Hematopoietic multipotent progenitor cell treated with erythropoietin and hydrocortisone succinate and interleukin-3 and kit ligand, for 4 days (in vitro differentiated cells): ENCODE results near the gene PAPOLG.

ENCODE experiments used
- DNase-seq: peaks from one replicate; pipeline ENCODE4 v3.0.0-alpha.2; 2015

Gene PAPOLG

GRCh38 chr2:60756097-60757087 is at the start of gene PAPOLG:
PAPOLG (plus strand) TSS chr2:60756268; CDS start chr2:60756479, 211 bp downstream.
- peak; percentile 99 for DNase-seq

DNA sequence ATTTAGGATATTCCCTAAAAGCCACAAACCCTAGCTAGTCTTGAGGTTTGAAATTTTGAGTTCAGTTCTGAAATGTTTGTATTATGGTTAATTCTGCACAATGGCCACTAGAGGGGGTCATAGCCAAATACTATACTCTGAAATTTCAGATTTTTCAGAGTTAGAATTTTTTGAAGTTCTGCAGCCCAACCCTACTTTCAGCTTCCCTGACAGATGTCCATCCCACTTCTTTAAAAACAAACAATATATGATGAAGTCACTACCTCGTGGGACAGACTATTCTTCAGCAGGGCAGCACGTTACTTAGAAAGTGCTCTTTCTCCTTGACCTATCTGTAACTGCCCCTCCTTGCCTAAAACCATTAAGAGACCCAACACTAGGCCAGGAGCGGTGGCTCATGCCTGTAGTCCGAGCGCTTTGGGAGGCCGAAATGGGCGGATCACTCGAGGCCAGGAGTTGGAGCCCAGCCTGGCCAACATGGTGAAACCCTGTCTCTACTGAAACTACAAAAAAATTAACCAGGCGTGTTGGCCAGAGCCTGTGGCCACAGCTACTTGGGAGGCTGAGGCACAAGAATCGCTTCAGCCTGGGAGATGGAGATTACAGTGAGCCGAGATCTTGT is 48.2 kb upstream of the PAPOLG start:
- peak; percentile 80 for DNase-seq

DNA sequence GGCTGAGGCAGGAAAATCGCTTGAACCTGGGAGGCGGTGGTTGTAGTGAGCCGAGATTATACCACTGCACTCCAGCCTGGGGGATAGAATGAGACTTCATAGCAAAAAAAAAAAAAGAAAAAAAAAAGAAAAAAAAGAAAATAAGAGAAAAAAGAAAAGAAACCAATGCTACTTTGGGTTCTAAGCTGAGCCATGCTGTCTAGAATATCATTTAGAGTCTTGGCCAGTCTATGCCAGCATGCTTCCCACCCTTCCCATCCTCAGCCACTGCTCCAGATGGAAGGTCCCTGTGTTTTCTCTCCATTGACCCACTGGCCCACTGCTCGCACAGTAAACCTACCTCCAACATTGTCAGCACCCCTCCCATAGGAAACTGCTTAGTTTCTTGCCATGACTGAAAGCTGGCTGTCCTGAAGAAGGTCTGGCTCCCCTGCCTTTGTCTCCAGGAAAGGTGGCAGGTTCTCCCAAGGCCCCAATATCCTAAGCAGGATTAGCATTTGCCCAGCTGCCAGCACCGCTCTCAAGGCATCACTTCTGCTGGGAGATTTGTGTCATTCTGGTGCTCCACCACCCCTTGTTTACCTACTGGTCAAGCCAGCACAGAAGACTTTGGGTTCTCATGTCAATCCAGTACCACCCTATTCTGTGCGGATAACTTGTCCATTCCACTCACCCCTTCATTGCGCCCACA is 47.3 kb upstream of the PAPOLG start:
- no peak for DNase-seq

DNA sequence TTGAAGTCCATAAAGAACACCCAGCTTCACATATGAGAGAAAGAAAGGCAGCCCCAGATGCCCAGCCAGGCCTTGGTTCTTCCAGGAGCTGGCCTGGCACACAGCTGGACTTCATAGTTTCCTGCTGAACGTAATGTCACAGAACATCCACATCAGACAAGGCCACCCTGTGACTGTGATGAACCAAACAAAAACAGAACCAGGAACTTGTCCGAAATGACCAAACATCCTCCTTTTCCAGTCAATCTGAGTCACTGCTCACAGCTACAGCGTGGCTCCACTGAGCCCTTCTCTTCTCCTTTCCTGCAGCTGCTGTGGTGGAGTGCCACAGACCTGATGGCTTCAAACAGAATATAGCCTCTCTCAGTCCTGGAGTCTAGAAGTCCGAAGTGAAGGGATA is 45.4 kb upstream of the PAPOLG start:
- DNase-seq: peak; percentile 19

DNA sequence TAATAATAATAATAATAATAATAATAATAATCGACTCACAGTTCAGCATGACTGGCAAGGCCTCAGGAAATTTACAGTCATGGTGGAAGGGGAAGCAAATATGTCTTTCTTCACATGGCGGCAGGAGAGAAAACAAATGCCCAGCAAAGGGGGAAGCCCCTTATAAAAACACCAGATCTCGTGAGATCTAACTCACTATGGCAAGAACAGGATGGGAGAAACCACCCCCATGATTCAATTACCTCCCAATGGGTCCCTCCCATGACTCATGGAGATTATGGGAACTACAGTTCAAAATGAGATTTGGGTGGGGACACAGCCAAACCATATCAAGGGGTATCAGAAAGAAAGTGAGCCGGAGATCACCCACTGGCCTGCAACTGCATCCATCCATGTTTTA is 40.5 kb upstream of the PAPOLG start:
- no peak for DNase-seq

DNA sequence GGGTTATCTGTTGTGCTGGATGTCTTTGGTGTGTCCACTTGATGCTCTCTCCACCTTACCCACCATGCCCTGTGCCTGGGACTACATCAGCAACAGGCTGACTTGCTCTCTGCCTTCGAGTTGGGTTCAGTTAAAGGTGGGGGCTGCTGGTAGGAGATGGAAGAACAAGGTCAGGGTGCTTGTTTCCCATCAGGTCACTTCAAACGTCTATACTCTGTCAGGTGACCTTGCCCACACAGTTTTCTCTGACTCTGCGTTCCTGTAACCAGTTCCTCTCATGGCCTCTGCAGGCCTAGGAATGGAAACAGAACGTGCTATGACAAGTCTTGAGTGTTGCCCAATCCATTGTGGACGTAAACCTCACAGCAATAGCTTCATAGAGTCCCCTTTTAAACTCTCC is 38.4 kb upstream of the PAPOLG start:
- DNase-seq: peak; percentile 35

DNA sequence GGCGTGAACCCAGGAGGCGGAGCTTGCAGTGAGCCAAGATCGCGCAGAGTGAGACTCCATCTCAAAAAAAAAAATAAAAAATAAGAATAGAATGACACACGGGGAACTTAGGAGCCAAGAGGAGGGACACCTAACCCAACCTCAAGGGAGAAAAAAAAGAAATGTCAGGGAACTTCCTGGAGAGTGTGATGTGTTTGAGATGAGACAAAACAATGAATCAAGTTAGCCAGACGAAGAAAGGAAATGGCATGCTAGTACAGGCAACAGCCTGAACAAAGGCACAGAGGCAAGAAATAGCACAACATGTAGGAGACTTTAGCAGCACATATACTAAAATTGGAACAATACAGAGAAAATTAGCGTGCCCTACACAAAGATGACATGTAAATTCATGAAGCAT is 36.7 kb upstream of the PAPOLG start:
- no peak for DNase-seq

DNA sequence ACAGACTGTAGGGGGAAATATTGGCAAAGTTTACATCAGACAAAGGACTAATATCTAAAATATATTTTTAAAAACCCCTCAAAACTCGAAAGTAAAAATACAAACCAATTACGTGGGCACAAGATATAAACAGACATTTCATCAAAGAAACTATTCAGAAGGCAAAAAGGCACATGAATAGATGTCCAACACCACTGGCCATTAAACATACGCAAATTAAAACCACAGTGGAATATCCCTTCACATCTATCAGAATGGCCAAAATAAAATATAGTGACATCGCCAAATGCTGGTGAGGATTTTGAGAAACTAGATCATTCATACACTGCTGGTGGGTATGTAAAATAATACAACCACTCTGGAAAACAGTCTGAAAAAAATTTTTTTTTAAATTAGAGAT is 30.6 kb upstream of the PAPOLG start:
- DNase-seq: no peak

GRCh38 chr2:60728855-60729254 is 27.2 kb upstream of the PAPOLG start:
- no peak for DNase-seq

- DNase-seq: peak; percentile 46
These were observed 20.4 kb upstream of the PAPOLG start for GRCh38 chr2:60735496-60736250.

GRCh38 chr2:60738679-60739078 is 17.4 kb upstream of the PAPOLG start:
- DNase-seq: no peak

GRCh38 chr2:60739156-60739555 is 16.9 kb upstream of the PAPOLG start:
- peak; percentile 65 for DNase-seq

GRCh38 chr2:60741576-60741975 is 14.5 kb upstream of the PAPOLG start:
- DNase-seq: peak; percentile 64

- DNase-seq: no peak
These were observed 13.6 kb upstream of the PAPOLG start for GRCh38 chr2:60742419-60742818.

DNA sequence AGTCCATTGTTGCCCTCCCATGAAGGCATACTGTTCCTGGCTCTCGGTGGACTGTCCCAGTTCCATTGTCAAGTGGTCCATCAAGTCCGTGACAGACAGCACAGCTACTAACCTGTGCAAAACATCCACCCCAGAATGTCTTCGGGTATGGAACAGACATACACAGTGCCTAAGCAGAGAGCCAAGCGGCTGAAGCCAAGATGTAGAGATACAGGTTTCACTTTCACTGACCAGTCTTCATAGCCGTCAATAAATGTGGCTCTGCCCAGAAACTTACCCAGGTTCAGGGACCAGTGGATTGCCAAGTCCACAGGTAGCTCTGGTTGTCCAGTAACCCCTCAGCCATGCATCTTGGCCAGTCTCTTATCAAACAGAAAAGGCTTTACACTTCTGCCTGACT is 10.7 kb upstream of the PAPOLG start:
- DNase-seq: no peak

GRCh38 chr2:60745761-60746160 is 10.3 kb upstream of the PAPOLG start:
- DNase-seq: peak; percentile 77

- no peak for DNase-seq
These were observed 9.8 kb upstream of the PAPOLG start for GRCh38 chr2:60746318-60746717.

DNA sequence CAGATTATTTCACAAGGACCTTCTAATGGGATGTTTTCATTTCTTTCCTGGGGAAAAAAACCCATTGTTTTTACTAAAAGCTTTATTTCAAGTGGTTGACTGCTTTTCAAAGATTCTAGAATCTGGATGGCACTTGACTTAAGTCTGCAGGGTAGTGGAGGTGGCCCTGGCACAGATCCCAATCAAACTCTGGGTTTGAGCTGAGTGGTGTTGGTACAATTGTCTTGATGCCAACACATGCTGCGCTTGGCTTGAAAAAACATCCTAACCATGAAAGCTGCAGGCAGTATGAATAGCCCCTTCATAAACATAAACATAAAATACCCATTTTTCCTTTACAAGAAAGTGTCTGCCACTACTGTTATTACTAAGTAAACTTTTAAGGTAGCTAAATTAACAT is 3.6 kb downstream of the PAPOLG start:
- DNase-seq: no peak

DNA sequence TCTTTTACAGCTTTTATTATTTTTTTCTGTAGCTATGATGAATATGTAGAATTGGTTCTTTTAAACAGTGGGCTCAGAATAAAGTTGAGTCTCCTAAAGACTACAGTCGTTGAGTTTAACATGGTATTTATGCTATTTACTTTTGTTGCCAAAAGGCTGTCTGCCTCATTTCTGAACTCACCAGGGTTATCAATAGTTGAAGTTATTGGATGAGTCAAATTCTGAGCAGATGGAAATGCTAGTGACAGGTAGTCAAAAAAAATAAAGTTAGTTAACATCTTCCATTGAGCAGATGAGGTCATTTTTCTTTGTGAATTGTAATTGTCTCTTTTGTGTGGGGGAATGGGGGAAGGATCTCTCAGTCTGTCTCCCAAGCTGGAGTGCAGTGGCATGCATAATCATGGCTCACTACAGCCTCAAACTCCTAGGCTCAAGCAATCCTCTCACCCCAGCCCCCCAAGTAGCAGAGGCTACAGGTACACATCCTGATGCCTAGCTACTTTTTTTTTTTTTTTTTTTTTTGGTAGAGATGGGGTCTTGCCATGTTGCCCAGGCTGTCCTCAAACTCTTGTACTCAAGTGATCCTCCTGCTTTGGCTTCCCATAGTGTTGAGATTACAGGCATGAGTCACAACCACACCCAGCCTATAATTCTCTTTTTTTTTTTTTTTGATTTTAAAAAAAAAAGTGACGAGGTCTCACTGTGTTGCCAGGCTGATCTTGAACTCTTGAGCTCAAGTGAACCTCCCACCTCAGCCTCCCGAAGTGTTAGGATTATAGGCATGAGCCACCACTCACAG is 8.9 kb downstream of the PAPOLG start:
- DNase-seq: peak; percentile 34

- no peak for DNase-seq
These were observed 10.2 kb downstream of the PAPOLG start for GRCh38 chr2:60766283-60766682.

DNA sequence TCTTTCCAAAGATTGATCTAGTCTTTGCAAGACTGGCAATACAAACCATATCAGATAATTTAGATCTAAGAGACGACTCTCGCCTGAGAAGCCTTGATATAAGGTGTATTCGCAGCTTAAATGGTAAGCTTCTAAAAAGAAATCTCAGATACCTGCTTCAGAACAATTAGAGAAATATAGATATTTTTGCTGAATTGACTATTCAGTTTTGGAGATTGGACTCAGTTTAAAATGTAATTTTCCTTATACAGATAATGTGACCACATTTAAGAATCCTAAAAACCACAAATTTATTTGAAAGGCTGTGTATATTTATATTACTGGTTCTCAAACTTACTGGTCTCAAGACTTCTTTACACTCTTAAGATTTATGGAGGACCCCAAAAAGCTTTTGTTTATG is 15.4 kb downstream of the PAPOLG start:
- DNase-seq: no peak

- no peak for DNase-seq
These were observed 19.1 kb downstream of the PAPOLG start for GRCh38 chr2:60775048-60775639.
